GM12801 (cell line): ENCODE measurements around the gene KATNB1.

Experiments used
- CTCF ChIP-seq: IDR thresholded peaks from one replicate; pipeline ENCODE4 v1.5.1; 2011; ENCODE audit warnings: control low read depth; ENCODE audit not compliant: insufficient read length; ENCODE audit errors: extremely low read depth

KATNB1 gene

GRCh38 chr16:57795431-57795878 lies 59.9 kb downstream of the KATNB1 start:
- no peak for TF ChIP-seq CTCF

- TF ChIP-seq CTCF = no peak
These were observed 61.6 kb downstream of the KATNB1 start for GRCh38 chr16:57797216-57797525.

DNA sequence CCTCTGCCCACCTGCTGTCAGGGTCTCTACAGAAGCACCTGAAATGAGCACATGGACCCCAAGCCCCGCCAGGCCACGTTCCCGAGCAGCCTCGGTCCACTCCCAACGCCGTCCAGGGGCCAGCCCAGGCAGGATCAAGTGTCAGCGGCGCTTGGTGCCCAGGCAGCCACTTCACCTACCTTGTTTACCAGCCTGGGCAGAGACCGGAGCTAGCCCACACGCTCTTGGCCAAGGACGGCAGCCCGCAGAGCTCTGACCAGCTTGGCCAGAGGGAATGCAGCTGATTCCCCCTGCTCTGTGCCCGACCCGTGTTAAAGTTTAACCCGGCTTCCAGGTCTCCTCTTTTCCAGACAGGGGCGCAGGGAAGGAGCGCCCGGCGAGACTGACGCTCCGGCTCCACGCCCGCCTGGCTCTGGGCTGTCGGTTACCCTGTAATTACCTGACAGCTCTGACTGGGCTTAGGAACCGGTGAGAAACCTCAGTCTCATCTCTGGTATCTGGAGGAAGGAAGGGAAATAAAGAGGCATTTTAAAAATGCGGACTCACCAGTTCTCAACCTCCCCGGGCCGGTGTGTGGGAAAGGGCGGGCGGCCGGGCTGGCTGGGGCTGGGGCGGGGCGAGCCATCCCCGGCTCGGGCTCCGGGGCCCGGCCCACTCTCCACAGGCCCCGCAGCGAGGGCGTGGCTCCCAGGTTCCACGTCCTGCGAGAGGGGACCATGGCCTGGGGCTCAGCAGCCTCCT lies 62.1 kb downstream of the KATNB1 start:
- no peak for TF ChIP-seq CTCF

- TF ChIP-seq CTCF = no peak
These were observed 62.8 kb downstream of the KATNB1 start for GRCh38 chr16:57798267-57798810.

DNA sequence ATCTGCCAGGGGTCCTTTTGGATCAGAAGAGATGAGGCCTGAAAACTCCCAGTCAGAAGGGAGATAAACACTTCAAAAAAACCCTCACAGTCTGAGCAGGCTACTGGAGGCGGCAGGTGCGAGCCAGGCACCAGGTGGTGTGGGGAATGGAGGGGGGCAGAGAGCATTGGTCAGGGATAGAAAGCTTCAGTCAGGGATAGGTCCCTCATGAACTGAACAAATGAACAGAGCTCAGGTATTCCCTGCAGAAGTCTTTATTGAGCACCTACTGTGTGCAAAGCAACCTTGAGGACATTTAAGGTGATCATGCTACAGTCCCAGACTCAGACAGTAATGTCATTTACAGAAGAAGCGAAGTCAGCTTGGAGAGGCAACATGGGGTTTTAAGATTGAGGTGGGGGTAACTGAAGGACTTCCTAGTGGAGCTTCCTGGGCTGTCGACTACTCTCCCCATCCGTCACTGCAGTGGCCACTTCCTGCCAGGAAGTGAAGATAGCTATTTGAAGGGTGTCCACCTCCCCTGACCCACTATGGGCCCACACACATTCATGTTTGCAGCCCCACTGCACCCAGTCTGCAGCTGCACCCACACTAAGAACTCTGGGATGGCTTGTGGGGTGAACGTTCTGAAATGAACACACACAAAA lies 63.5 kb downstream of the KATNB1 start:
- TF ChIP-seq CTCF = no peak

DNA sequence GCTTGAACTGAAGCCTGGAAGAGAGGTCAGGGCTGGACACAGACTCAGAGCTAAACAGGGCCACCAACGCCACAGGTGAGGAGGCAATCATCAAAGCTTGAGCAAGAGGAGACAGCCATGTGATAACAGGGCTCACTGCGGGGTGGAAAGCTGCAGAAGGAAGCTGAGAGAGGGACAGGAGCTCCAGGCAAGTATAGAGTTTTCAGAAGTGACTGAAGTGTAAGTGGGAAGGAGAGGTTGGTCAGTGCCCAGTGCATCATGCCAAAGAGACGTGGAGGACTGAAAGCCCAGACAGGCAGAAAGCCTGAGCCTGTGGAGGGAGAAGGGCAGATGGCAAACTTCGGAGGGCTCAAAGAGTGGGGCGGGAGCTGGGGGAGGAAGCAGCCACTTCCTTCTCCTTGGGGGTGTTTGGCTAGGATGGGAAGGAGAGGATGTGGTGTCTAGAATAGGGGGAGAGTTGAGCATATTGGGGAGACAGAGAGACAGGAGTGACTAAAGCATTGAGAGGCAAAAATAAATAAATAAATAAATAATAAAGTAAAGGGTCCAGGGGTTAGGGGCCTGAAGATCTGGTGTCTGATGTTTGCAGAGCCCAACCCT lies 64.1 kb downstream of the KATNB1 start:
- TF ChIP-seq CTCF = no peak
